Middle frontal gyrus (tissue), 1 donor: ENCODE data around the gene FHAD1.
A peak's percentile ranks its signal among the peaks of the same experiment; 100 is the strongest.

Experiments used
- DNase-seq: peaks from one replicate; pipeline ENCODE4 v3.0.0-alpha.2; 2015; ENCODE audit warnings: low spot score; ENCODE audit errors: extremely low spot score

Gene FHAD1

GRCh38 chr1:15248216-15248615 lies 1.2 kb downstream of the FHAD1 start:
- no peak for DNase-seq

GRCh38 chr1:15249081-15249480 lies 2.1 kb downstream of the FHAD1 start:
- no peak for DNase-seq

GRCh38 chr1:15251857-15252835 lies 5.1 kb downstream of the FHAD1 start:
- no peak for DNase-seq

GRCh38 chr1:15254559-15254958 lies 7.5 kb downstream of the FHAD1 start:
- DNase-seq: no peak

GRCh38 chr1:15255582-15256149 lies 8.6 kb downstream of the FHAD1 start:
- DNase-seq: no peak

GRCh38 chr1:15256584-15256983 lies 9.6 kb downstream of the FHAD1 start:
- no peak for DNase-seq

GRCh38 chr1:15257309-15257708 lies 10.3 kb downstream of the FHAD1 start:
- no peak for DNase-seq

- no peak for DNase-seq
Observed at GRCh38 chr1:15258833-15259621, 12.0 kb downstream of the FHAD1 start.

- DNase-seq: no peak
Observed at GRCh38 chr1:15259622-15260007, 12.6 kb downstream of the FHAD1 start.

- DNase-seq: no peak
Observed at GRCh38 chr1:15260418-15261154, 13.6 kb downstream of the FHAD1 start.

GRCh38 chr1:15261155-15262002 lies 14.4 kb downstream of the FHAD1 start:
- no peak for DNase-seq

- DNase-seq: no peak
Observed at GRCh38 chr1:15262003-15262377, 15.0 kb downstream of the FHAD1 start.

- DNase-seq: no peak
Observed at GRCh38 chr1:15262706-15263105, 15.7 kb downstream of the FHAD1 start.

GRCh38 chr1:15264769-15265168 lies 17.7 kb downstream of the FHAD1 start:
- no peak for DNase-seq

GRCh38 chr1:15271196-15271595 lies 24.2 kb downstream of the FHAD1 start:
- no peak for DNase-seq

- DNase-seq: peak; percentile 16
Observed at GRCh38 chr1:15272009-15272781, 25.2 kb downstream of the FHAD1 start.

- DNase-seq: no peak
Observed at GRCh38 chr1:15272782-15273127, 25.7 kb downstream of the FHAD1 start.

GRCh38 chr1:15273274-15273673 lies 26.3 kb downstream of the FHAD1 start:
- no peak for DNase-seq

- no peak for DNase-seq
Observed at GRCh38 chr1:15275921-15276683, 29.1 kb downstream of the FHAD1 start.
